ENCODE data around the gene SOX10. TPM values are rescaled to one million over a fixed set of nuclear protein-coding genes. Genes with fewer than 3 reads are reported as not detected.
A peak's percentile ranks its signal among the peaks of the same experiment; 100 is the strongest.

Gene SOX10
- total and polyA plus RNA-seq, 2 of the 13 experiments (the other 11 are each of a cell fraction or from before 2014, with no cell fraction given) = not detected

GRCh38 chr22:37933711-37934376 is 50.5 kb downstream of the SOX10 start (continued):
- TF ChIP-seq ZBTB10 (CRISPR knock-in tag; IDR thresholded peaks at IDR 0.05; ENCODE audit: borderline replicate concordance) = no peak
- no peak for TF ChIP-seq ATF7-NPFF (CRISPR knock-in tag; IDR thresholded peaks at IDR 0.05; ENCODE audit: low read depth)
- no peak for TF ChIP-seq ZNF607 (CRISPR knock-in tag; IDR thresholded peaks at IDR 0.05; ENCODE audit: borderline replicate concordance)
- no peak for TF ChIP-seq NRL (CRISPR knock-in tag; IDR thresholded peaks at IDR 0.05; ENCODE audit: borderline replicate concordance)
- no peak for TF ChIP-seq PAWR (CRISPR knock-in tag; IDR thresholded peaks at IDR 0.05; ENCODE audit: borderline replicate concordance)
- TF ChIP-seq DMAP1 (CRISPR knock-in tag; IDR thresholded peaks at IDR 0.05) = peak; percentile 31; the same call in 1 of the 2 replicates
- TF ChIP-seq PTBP1 (IDR thresholded peaks at IDR 0.05; ENCODE audit: low read depth, low read length, poor library complexity, severe bottlenecking) = no peak
- TF ChIP-seq ZFX (CRISPR knock-in tag; IDR thresholded peaks at IDR 0.05; ENCODE audit: low read depth) = peak; percentile 62; the same call in 1 of the 2 replicates
- TF ChIP-seq FOXA1 (IDR thresholded peaks at IDR 0.05) = no peak
- no peak for TF ChIP-seq FOXA1 (CRISPR knock-in tag; IDR thresholded peaks at IDR 0.05)
- TF ChIP-seq ZNF317 (CRISPR knock-in tag; IDR thresholded peaks at IDR 0.05) = no peak
- TF ChIP-seq MIER3 (CRISPR knock-in tag; IDR thresholded peaks at IDR 0.05; ENCODE audit: borderline replicate concordance) = peak; percentile 61; the same call in 1 of the 2 replicates
- no peak for TF ChIP-seq SYNCRIP (IDR thresholded peaks at IDR 0.05; ENCODE audit: insufficient read depth, low read depth, low read length)
- no peak for TF ChIP-seq ZNF576 (CRISPR knock-in tag; IDR thresholded peaks at IDR 0.05)
- no peak for TF ChIP-seq ZNF256 (CRISPR knock-in tag; conservative IDR thresholded peaks at IDR 0.05)
- TF ChIP-seq SKIL (CRISPR knock-in tag; IDR thresholded peaks at IDR 0.05; ENCODE audit: borderline replicate concordance) = no peak
- TF ChIP-seq RORA (CRISPR knock-in tag; IDR thresholded peaks at IDR 0.05) = no peak
- TF ChIP-seq TBX2 (CRISPR knock-in tag; IDR thresholded peaks at IDR 0.05; ENCODE audit: borderline replicate concordance) = peak; percentile 70; the same call in 1 of the 2 replicates
- no peak for TF ChIP-seq ATRX (CRISPR knock-in tag; IDR thresholded peaks at IDR 0.05; ENCODE audit: borderline replicate concordance)
- TF ChIP-seq ZNF460 (CRISPR knock-in tag; IDR thresholded peaks at IDR 0.05; ENCODE audit: borderline replicate concordance) = no peak
- no peak for TF ChIP-seq EZH2 (conservative IDR thresholded peaks at IDR 0.05; ENCODE audit: low read depth, low read length)

All from HepG2 (cell line).